ENCODE measurements around the gene SORBS1.

- TF ChIP-seq CTCF (IDR thresholded peaks at IDR 0.05) (no peak), POLR2A (IDR thresholded peaks at IDR 0.05) (no peak)
These were observed 137.8 kb downstream of the SORBS1 start for GRCh38 chr10:95423164-95424005.
